Left ventricle myocardium inferior (tissue), 1 donor: Measurements from ENCODE around the gene LEFTY1. TPM values are rescaled to one million over a fixed set of nuclear protein-coding genes. Genes with fewer than 3 reads are reported as not detected.

Source experiments
- DNase-seq: peaks from one replicate; pipeline ENCODE4 v3.0.0-alpha.2; 2020
- H3K27ac ChIP-seq: fragments of 200-600 bp; replicated peaks from 2 replicates; pipeline ENCODE4 v1.8.0; 2021
- H3K27me3 ChIP-seq: fragments of 200-600 bp; 2 replicates; pipeline ENCODE4 v1.8.0; 2021; ENCODE audit warnings: low read depth
- H3K36me3 ChIP-seq: fragments of 200-600 bp; 2 replicates; pipeline ENCODE4 v1.8.0; 2021
- H3K4me1 ChIP-seq: fragments of 200-600 bp; 2 replicates; pipeline ENCODE4 v1.8.0; 2021
- H3K4me3 ChIP-seq: fragments of 200-600 bp; 2 replicates; pipeline ENCODE4 v1.8.0; 2021; ENCODE audit warnings: mild to moderate bottlenecking, moderate library complexity
- H3K9me3 ChIP-seq: fragments of 200-600 bp; replicated peaks from 2 replicates; pipeline ENCODE4 v1.8.0; 2021
- CTCF ChIP-seq: fragments of 200-600 bp; IDR thresholded peaks from 2 replicates; pipeline ENCODE4 v1.8.0; 2021; ENCODE audit warnings: antibody characterized with exemption, mild to moderate bottlenecking, borderline replicate concordance
- intact Hi-C: fragments of 100-400 bp; cut with micrococcal nuclease; formaldehyde crosslinking; loops from one replicate; pipeline ENCODE4 v1.11.0; 2022
- total RNA-seq: library from RNA; stranded (reverse); fragmentation: NEBNext Ultra II Directional; extraction: Animal tissue kit (Norgen Biotek cat#: 25700); gene quantifications from one replicate; pipeline ENCODE4 v1.2.1, GENCODE V29; 2021
- donor health status: DM: no; HTN: yes; CAD: no; lungs with severe emphysema.

LEFTY1 gene
- total RNA-seq, 1 donor from 2014 or later, result 0.55 TPM

- H3K9me3 ChIP-seq, result no peaks in the 10 kb centered on the region
- no peak overlapping the region for H3K27ac ChIP-seq
- H3K4me1 ChIP-seq, result no peaks in the 10 kb centered on the region
- TF ChIP-seq CTCF, result no peak
- no peaks in the 10 kb centered on the region for H3K36me3 ChIP-seq
- intact Hi-C loops, result no loop called here
- no peaks in the 10 kb centered on the region for H3K27me3 ChIP-seq
- H3K4me3 ChIP-seq, result no peak overlapping the region
- DNase-seq, result no peak
Observed at GRCh38 chr1:225896494-225896893, 7.5 kb upstream of the LEFTY1 start.

GRCh38 chr1:225892307-225892706 is 3.4 kb upstream of the LEFTY1 start:
- TF ChIP-seq CTCF, result no peak
- Histone ChIP-seq H3K27me3 (peaks cover 15% of the 10 kb centered on the region), H3K4me1 (no peaks in the 10 kb centered on the region), H3K27ac (no peak overlapping the region), H3K9me3 (no peaks in the 10 kb centered on the region), H3K4me3 (no peak overlapping the region), H3K36me3 (no peaks in the 10 kb centered on the region)
- intact Hi-C loops, result no loop called here
- DNase-seq, result no peak

GRCh38 chr1:225891229-225891972 is 2.5 kb upstream of the LEFTY1 start:
- no peaks in the 10 kb centered on the region for H3K4me1 ChIP-seq
- TF ChIP-seq CTCF, result no peak
- no peak for DNase-seq
- no peaks in the 10 kb centered on the region for H3K9me3 ChIP-seq
- H3K4me3 ChIP-seq, result no peak overlapping the region
- intact Hi-C loops, result no loop called here
- H3K36me3 ChIP-seq, result no peaks in the 10 kb centered on the region
- peaks cover 15% of the 10 kb centered on the region for H3K27me3 ChIP-seq
- no peak overlapping the region for H3K27ac ChIP-seq

GRCh38 chr1:225890346-225891228 is 1.6 kb upstream of the LEFTY1 start:
- intact Hi-C loops, result no loop called here
- no peak for TF ChIP-seq CTCF
- Histone ChIP-seq H3K4me3 (no peak overlapping the region), H3K27me3 (peaks cover 15% of the 10 kb centered on the region), H3K4me1 (no peaks in the 10 kb centered on the region), H3K36me3 (no peaks in the 10 kb centered on the region), H3K27ac (no peak overlapping the region), H3K9me3 (no peaks in the 10 kb centered on the region)
- DNase-seq, result no peak

- Histone ChIP-seq H3K4me3 (no peak overlapping the region), H3K9me3 (no peaks in the 10 kb centered on the region), H3K4me1 (no peaks in the 10 kb centered on the region), H3K27me3 (peaks cover 15% of the 10 kb centered on the region), H3K27ac (no peak overlapping the region), H3K36me3 (no peaks in the 10 kb centered on the region)
- intact Hi-C loops, result no loop called here
- no peak for TF ChIP-seq CTCF
- DNase-seq, result no peak
Observed at GRCh38 chr1:225889743-225890142, 797 bp upstream of the LEFTY1 start.
